Cardiac fibroblast (primary cell): ENCODE measurements around the gene DEGS2.

Source experiments
- DNase-seq, 2 donors: peaks; one replicate each; pipeline versions ENCODE4 v3.0.0 to v3.0.0-alpha.2; 2010; ENCODE audit warnings: low read depth in 2 of 2
- H3K4me3 ChIP-seq, 2 donors: replicated peaks in 1 of 2; 1 replicate in 1 of 2; 2 replicates in 1 of 2; pipeline ENCODE4 v1.5.1; 2011; ENCODE audit warnings: low read depth in 2 of 2, low read length in 2 of 2, mild to moderate bottlenecking in 2 of 2, moderate library complexity in 1 of 2
- CTCF ChIP-seq: IDR thresholded peaks from one replicate; pipeline ENCODE4 v1.5.1; 2011; ENCODE audit warnings: low read depth, mild to moderate bottlenecking, low read length, inconsistent platforms

Gene DEGS2

DNA sequence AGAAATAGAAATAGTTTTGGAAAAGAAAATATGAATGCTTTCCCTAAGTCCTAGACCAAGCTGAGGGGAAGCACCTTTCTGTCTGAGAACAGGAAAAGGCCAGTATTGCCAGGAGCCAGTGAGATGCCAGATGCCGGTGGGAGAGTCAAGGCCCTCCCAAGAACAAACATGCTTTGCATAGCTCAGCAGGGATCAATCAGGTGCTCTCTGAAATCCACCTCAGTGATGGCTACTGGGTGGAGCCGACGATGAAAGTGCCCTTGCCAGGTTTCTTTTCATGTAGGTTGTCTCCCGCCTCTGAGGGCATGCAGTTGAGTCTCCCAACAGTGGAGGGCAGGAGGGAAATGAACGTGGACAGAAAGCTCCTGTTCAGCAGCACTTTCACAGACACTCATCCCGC lies 28.3 kb downstream of the DEGS2 start:
- TF ChIP-seq CTCF: no peak
- DNase-seq: no peak
- no peak overlapping the region for H3K4me3 ChIP-seq

- no peak overlapping the region for H3K4me3 ChIP-seq
- TF ChIP-seq CTCF: no peak
- DNase-seq: no peak
These were observed 28.9 kb downstream of the DEGS2 start for GRCh38 chr14:100130521-100130920.

GRCh38 chr14:100129161-100129589 lies 30.3 kb downstream of the DEGS2 start:
- peak; percentile 62 to 71 for DNase-seq
- no peak overlapping the region for H3K4me3 ChIP-seq
- no peak for TF ChIP-seq CTCF

GRCh38 chr14:100128688-100129087 lies 30.8 kb downstream of the DEGS2 start:
- H3K4me3 ChIP-seq: no peak overlapping the region
- DNase-seq: no peak
- TF ChIP-seq CTCF: no peak

DNA sequence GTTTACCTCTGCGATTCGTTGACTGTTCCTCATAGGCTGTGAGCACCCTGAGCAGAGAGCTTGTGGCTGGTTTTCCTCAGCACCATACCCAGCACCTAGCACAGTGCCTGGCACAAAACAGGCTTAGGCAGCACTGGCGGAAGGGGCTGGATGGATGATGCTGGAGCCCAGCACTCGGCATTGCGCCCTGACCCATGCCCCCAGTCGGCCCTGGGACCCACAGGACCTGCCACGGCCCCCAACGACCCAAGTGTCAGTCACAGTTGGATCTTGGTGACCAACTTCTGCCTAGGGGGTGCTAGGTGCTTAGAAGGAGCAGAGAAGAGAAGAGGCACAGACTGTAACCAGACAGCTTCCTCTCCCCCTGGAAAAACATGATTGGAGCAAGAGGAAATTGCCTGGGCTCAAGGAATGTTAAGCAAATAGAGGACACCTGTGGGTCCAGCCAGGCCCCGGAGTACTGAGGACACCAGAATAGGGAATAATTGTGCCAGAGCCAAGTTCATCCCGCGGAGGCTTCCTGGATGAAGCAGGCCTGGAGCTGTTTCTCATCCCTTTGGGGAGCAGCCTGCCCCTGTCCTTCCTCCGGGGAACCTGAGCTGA lies 31.5 kb downstream of the DEGS2 start:
- DNase-seq: no peak
- no peak overlapping the region for H3K4me3 ChIP-seq
- no peak for TF ChIP-seq CTCF

- H3K4me3 ChIP-seq: no peak overlapping the region
- TF ChIP-seq CTCF: no peak
- DNase-seq: no peak
These were observed 33.0 kb downstream of the DEGS2 start for GRCh38 chr14:100126401-100126800.

DNA sequence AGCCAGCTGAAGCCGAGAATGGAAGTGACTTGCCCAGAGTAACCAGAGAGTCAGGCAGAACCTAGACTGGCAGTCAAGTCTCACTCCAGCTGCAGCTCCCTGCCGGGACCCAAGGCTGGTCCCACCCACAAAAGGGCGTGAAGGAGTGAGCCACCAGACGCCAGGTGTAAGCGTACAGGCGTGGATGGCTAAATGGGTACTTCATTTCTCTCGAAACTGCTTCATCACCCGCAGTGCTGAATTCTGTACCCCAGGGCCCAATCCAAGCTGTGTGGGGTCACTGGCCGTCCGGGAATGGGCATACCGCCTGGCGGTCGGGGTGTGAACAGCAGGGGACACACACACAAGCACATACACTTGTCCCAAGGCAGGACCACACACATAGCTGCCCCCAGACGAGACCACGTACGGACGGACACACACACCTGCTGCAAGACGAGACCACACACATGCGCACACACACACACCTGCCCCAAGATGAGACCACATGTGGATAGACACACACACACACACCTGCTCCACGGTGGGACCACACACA lies 34.8 kb downstream of the DEGS2 start:
- no peak for DNase-seq
- no peak for TF ChIP-seq CTCF
- no peak overlapping the region for H3K4me3 ChIP-seq
